ENCODE results near the gene SANBR.

The SANBR gene

DNA sequence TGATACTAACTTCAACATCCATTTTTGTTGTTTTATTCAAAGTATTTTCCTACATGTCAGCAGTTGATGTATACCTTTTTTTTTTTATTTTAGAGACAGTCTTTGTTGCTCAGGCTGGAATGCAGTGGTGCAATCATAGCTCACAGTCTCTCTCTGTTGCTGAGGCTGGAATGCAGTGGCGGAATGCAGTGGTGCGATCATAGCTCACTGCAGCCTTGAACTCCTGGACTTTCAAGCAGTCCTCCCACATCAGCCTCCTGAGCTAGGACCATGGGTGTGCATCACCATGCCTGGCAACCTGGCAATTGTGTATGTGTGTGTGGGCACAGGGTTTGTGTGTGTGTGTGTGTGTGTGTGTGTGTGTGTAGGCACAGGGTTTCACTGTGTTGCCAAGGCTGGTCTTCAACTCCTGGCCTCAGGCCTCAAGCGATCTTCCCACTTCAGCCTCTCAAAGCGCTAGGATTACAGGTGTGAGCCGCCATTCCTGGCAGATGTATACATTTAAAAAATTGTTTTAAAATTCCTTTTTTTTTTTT is 24.8 kb downstream of the SANBR start:
- no peaks in the 10 kb centered on the region for H3K4me1 ChIP-seq (ENCODE audit: control insufficient read depth, insufficient read depth, low read length)
- peak; percentile 22 for DNase-seq (ENCODE audit: low read depth)
- H3K4me3 ChIP-seq (ENCODE audit: low read length) = no peak overlapping the region
- H3K27me3 ChIP-seq (replicated peaks; ENCODE audit: control insufficient read depth, insufficient read depth, low read length) = no peaks in the 10 kb centered on the region
- no peak overlapping the region for H3K9ac ChIP-seq (ENCODE audit: low read length)
- H3K9me3 ChIP-seq (ENCODE audit: control insufficient read depth, low read length) = no peaks in the 10 kb centered on the region
- peaks cover 10% of the 10 kb centered on the region for H3K36me3 ChIP-seq (ENCODE audit: control insufficient read depth, insufficient read depth, low read length, severe bottlenecking)

DNA sequence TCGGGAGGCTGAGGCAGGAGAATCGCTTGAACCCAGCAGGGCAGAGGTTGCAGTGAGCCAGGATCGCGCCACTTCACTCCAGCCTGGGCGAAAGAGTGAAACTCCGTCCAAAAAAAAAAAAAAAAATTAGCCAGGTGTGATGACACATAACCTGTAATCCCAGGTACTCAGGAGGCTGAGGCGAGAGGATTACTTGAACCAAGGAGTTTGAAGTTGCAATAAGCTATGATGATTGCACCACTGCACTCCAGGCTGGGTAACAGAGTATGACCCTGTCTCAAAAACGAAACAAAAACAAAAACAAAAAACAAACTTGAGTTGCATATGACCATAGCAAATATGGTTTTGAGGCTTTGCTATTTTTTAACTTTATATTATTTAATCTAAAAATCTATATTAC is 25.8 kb downstream of the SANBR start:
- H3K27me3 ChIP-seq (replicated peaks; ENCODE audit: control insufficient read depth, insufficient read depth, low read length) = no peaks in the 10 kb centered on the region
- H3K4me1 ChIP-seq (ENCODE audit: control insufficient read depth, insufficient read depth, low read length) = no peaks in the 10 kb centered on the region
- DNase-seq (ENCODE audit: low read depth) = no peak
- H3K36me3 ChIP-seq (ENCODE audit: control insufficient read depth, insufficient read depth, low read length, severe bottlenecking) = peaks cover 9% of the 10 kb centered on the region
- H3K4me3 ChIP-seq (ENCODE audit: low read length) = no peak overlapping the region
- no peak overlapping the region for H3K9ac ChIP-seq (ENCODE audit: low read length)
- H3K9me3 ChIP-seq (ENCODE audit: control insufficient read depth, low read length) = no peaks in the 10 kb centered on the region

GRCh38 chr2:61096438-61096837 is 30.8 kb downstream of the SANBR start:
- Histone ChIP-seq H3K4me3 (ENCODE audit: low read length) (no peak overlapping the region), H3K9me3 (ENCODE audit: control insufficient read depth, low read length) (no peaks in the 10 kb centered on the region), H3K4me1 (ENCODE audit: control insufficient read depth, insufficient read depth, low read length) (no peaks in the 10 kb centered on the region), H3K9ac (ENCODE audit: low read length) (no peak overlapping the region), H3K27me3 (replicated peaks; ENCODE audit: control insufficient read depth, insufficient read depth, low read length) (no peaks in the 10 kb centered on the region), H3K36me3 (ENCODE audit: control insufficient read depth, insufficient read depth, low read length, severe bottlenecking) (no peaks in the 10 kb centered on the region)
- no peak for DNase-seq (ENCODE audit: low read depth)

GRCh38 chr2:61100801-61101200 is 35.1 kb downstream of the SANBR start:
- H3K27me3 ChIP-seq (replicated peaks; ENCODE audit: control insufficient read depth, insufficient read depth, low read length) = no peaks in the 10 kb centered on the region
- no peak overlapping the region for H3K4me3 ChIP-seq (ENCODE audit: low read length)
- H3K9ac ChIP-seq (ENCODE audit: low read length) = no peak overlapping the region
- no peak for DNase-seq (ENCODE audit: low read depth)
- peaks cover 4% of the 10 kb centered on the region for H3K36me3 ChIP-seq (ENCODE audit: control insufficient read depth, insufficient read depth, low read length, severe bottlenecking)
- H3K9me3 ChIP-seq (ENCODE audit: control insufficient read depth, low read length) = no peaks in the 10 kb centered on the region
- H3K4me1 ChIP-seq (ENCODE audit: control insufficient read depth, insufficient read depth, low read length) = no peaks in the 10 kb centered on the region

- H3K4me1 ChIP-seq (ENCODE audit: control insufficient read depth, insufficient read depth, low read length) = no peaks in the 10 kb centered on the region
- peaks cover 29% of the 10 kb centered on the region for H3K36me3 ChIP-seq (ENCODE audit: control insufficient read depth, insufficient read depth, low read length, severe bottlenecking)
Measured at GRCh38 chr2:61109291-61109690, 43.6 kb downstream of the SANBR start.

GRCh38 chr2:61111708-61112107 is 46.0 kb downstream of the SANBR start:
- no peak overlapping the region for H3K9ac ChIP-seq (ENCODE audit: low read length)
- no peaks in the 10 kb centered on the region for H3K4me1 ChIP-seq (ENCODE audit: control insufficient read depth, insufficient read depth, low read length)
- H3K36me3 ChIP-seq (ENCODE audit: control insufficient read depth, insufficient read depth, low read length, severe bottlenecking) = peaks cover 37% of the 10 kb centered on the region
- DNase-seq (ENCODE audit: low read depth) = no peak
- no peaks in the 10 kb centered on the region for H3K27me3 ChIP-seq (replicated peaks; ENCODE audit: control insufficient read depth, insufficient read depth, low read length)
- no peaks in the 10 kb centered on the region for H3K9me3 ChIP-seq (ENCODE audit: control insufficient read depth, low read length)
- no peak overlapping the region for H3K4me3 ChIP-seq (ENCODE audit: low read length)

More at GRCh38 chr2:61109291-61109690, 43.6 kb downstream of the SANBR start:
- Histone ChIP-seq H3K9ac (ENCODE audit: low read length) (no peak overlapping the region), H3K4me3 (ENCODE audit: low read length) (no peak overlapping the region), H3K9me3 (ENCODE audit: control insufficient read depth, low read length) (no peaks in the 10 kb centered on the region), H3K27me3 (replicated peaks; ENCODE audit: control insufficient read depth, insufficient read depth, low read length) (no peaks in the 10 kb centered on the region)
- DNase-seq (ENCODE audit: low read depth) = peak; percentile 75

GRCh38 chr2:61114147-61114546 is 48.5 kb downstream of the SANBR start:
- H3K27me3 ChIP-seq (replicated peaks; ENCODE audit: control insufficient read depth, insufficient read depth, low read length) = no peaks in the 10 kb centered on the region
- no peaks in the 10 kb centered on the region for H3K4me1 ChIP-seq (ENCODE audit: control insufficient read depth, insufficient read depth, low read length)
- H3K36me3 ChIP-seq (ENCODE audit: control insufficient read depth, insufficient read depth, low read length, severe bottlenecking) = peaks cover 57% of the 10 kb centered on the region
- H3K9ac ChIP-seq (ENCODE audit: low read length) = no peak overlapping the region
- H3K4me3 ChIP-seq (ENCODE audit: low read length) = no peak overlapping the region
- no peak for DNase-seq (ENCODE audit: low read depth)
- no peaks in the 10 kb centered on the region for H3K9me3 ChIP-seq (ENCODE audit: control insufficient read depth, low read length)
